PFSK-1 (cell line): ENCODE measurements around the gene TNRC6C.

ENCODE experiments used
- FOXP2 ChIP-seq: optimal IDR thresholded peaks from 2 replicates; pipeline ENCODE3; 2011; ENCODE audit warnings: borderline replicate concordance, control low read depth, inconsistent platforms; ENCODE audit not compliant: insufficient read depth; ENCODE audit errors: extremely low read length, extremely low read depth
- POLR2AphosphoS5 ChIP-seq: IDR thresholded peaks from 2 replicates; pipeline ENCODE4 v1.6.1; 2012; ENCODE audit warnings: low read depth, mild to moderate bottlenecking, control low read depth, low read length, moderate library complexity
- REST ChIP-seq, 2 experiments: IDR thresholded peaks; 2 replicates each; pipeline versions ENCODE4 v1.6.1 to v1.8.0; 2011 to 2012; ENCODE audit warnings: low read depth in 2 of 2, low read length in 2 of 2, control low read depth in 1 of 2, inconsistent platforms in 1 of 2, mild to moderate bottlenecking in 1 of 2, moderate library complexity in 1 of 2; ENCODE audit not compliant: insufficient read depth in 1 of 2
- SIN3A ChIP-seq: IDR thresholded peaks from 2 replicates; pipeline ENCODE4 v1.6.1; 2012; ENCODE audit warnings: mild to moderate bottlenecking, low read length, moderate library complexity, borderline replicate concordance; ENCODE audit not compliant: insufficient read depth
- TAF1 ChIP-seq: IDR thresholded peaks from 2 replicates; pipeline ENCODE4 v1.6.1; 2012; ENCODE audit warnings: low read length, control low read depth, borderline replicate concordance; ENCODE audit not compliant: insufficient read depth

The TNRC6C gene

GRCh38 chr17:78118801-78119241 lies 160.3 kb downstream of the TNRC6C start:
- TF ChIP-seq FOXP2 (no peak), SIN3A (no peak), REST (IDR thresholded peaks at IDR 0.05; ENCODE audit: insufficient read depth in 1 of 2, low read depth in 2 of 2, low read length in 2 of 2) (no peak), POLR2AphosphoS5 (no peak), TAF1 (no peak)

GRCh38 chr17:78120537-78120936 lies 162.0 kb downstream of the TNRC6C start:
- TF ChIP-seq POLR2AphosphoS5 (no peak), SIN3A (no peak), TAF1 (no peak), REST (IDR thresholded peaks at IDR 0.05; ENCODE audit: insufficient read depth in 1 of 2, low read depth in 2 of 2, low read length in 2 of 2) (no peak), FOXP2 (no peak)

GRCh38 chr17:78120971-78121800 lies 162.7 kb downstream of the TNRC6C start:
- no peak for TF ChIP-seq REST (IDR thresholded peaks at IDR 0.05; ENCODE audit: insufficient read depth in 1 of 2, low read depth in 2 of 2, low read length in 2 of 2)
- TF ChIP-seq SIN3A = no peak
- TF ChIP-seq TAF1 = no peak
- TF ChIP-seq FOXP2 = no peak
- no peak for TF ChIP-seq POLR2AphosphoS5

GRCh38 chr17:78121801-78122215 lies 163.3 kb downstream of the TNRC6C start:
- no peak for TF ChIP-seq SIN3A
- no peak for TF ChIP-seq REST (IDR thresholded peaks at IDR 0.05; ENCODE audit: insufficient read depth in 1 of 2, low read depth in 2 of 2, low read length in 2 of 2)
- no peak for TF ChIP-seq FOXP2
